Measurements from ENCODE around the gene KLHDC10.

KLHDC10 gene

GRCh38 chr7:130131191-130131834 lies 61.0 kb downstream of the KLHDC10 start:
- Mint-ChIP-seq H3K4me1 (peaks cover 9% of the 10 kb centered on the region), H3K4me3 (no peak overlapping the region), H3K36me3 (ENCODE audit: insufficient read depth) (peaks cover 40% of the 10 kb centered on the region), H3K9me3 (no peaks in the 10 kb centered on the region), H3K27me3 (no peaks in the 10 kb centered on the region), H3K27ac (ENCODE audit: low read depth) (no peak overlapping the region)
- DNase-seq (ENCODE audit: low spot score in 2 of 2) (no peak), ATAC-seq (replicated peaks; ENCODE audit: extremely low read depth, poor library complexity, severe bottlenecking) (no peak)

- Mint-ChIP-seq H3K4me1 (peaks cover 13% of the 10 kb centered on the region), H3K27ac (ENCODE audit: low read depth) (no peak overlapping the region), H3K27me3 (no peaks in the 10 kb centered on the region), H3K9me3 (no peaks in the 10 kb centered on the region), H3K4me3 (no peak overlapping the region), H3K36me3 (ENCODE audit: insufficient read depth) (peaks cover 37% of the 10 kb centered on the region)
- ATAC-seq (replicated peaks; ENCODE audit: extremely low read depth, poor library complexity, severe bottlenecking) (no peak), DNase-seq (ENCODE audit: low spot score in 2 of 2) (no peak)
These were observed 61.9 kb downstream of the KLHDC10 start for GRCh38 chr7:130131964-130132875.

- Mint-ChIP-seq H3K36me3 (ENCODE audit: insufficient read depth) (peaks cover 31% of the 10 kb centered on the region), H3K4me1 (peaks cover 13% of the 10 kb centered on the region), H3K27me3 (no peaks in the 10 kb centered on the region), H3K9me3 (no peaks in the 10 kb centered on the region), H3K27ac (ENCODE audit: low read depth) (no peak overlapping the region), H3K4me3 (no peak overlapping the region)
- DNase-seq (ENCODE audit: low spot score in 2 of 2) (no peak), ATAC-seq (replicated peaks; ENCODE audit: extremely low read depth, poor library complexity, severe bottlenecking) (no peak)
These were observed 62.9 kb downstream of the KLHDC10 start for GRCh38 chr7:130133029-130133782.

- no peaks in the 10 kb centered on the region for H3K9me3 Mint-ChIP-seq
- H3K27ac Mint-ChIP-seq (ENCODE audit: low read depth), result no peak overlapping the region
- peaks cover 29% of the 10 kb centered on the region for H3K36me3 Mint-ChIP-seq (ENCODE audit: insufficient read depth)
- no peaks in the 10 kb centered on the region for H3K27me3 Mint-ChIP-seq
- no peak overlapping the region for H3K4me3 Mint-ChIP-seq
- H3K4me1 Mint-ChIP-seq, result peaks cover 13% of the 10 kb centered on the region
- DNase-seq (ENCODE audit: low spot score in 2 of 2) (no peak), ATAC-seq (replicated peaks; ENCODE audit: extremely low read depth, poor library complexity, severe bottlenecking) (no peak)
These were observed 63.8 kb downstream of the KLHDC10 start for GRCh38 chr7:130134106-130134636.

GRCh38 chr7:130134726-130135125 lies 64.4 kb downstream of the KLHDC10 start:
- no peak for ATAC-seq (replicated peaks; ENCODE audit: extremely low read depth, poor library complexity, severe bottlenecking)
- Mint-ChIP-seq H3K4me1 (peaks cover 13% of the 10 kb centered on the region), H3K36me3 (ENCODE audit: insufficient read depth) (peaks cover 26% of the 10 kb centered on the region), H3K9me3 (no peaks in the 10 kb centered on the region), H3K27ac (ENCODE audit: low read depth) (no peak overlapping the region), H3K4me3 (no peak overlapping the region), H3K27me3 (no peaks in the 10 kb centered on the region)
- DNase-seq (ENCODE audit: low spot score in 2 of 2), result no peak

GRCh38 chr7:130135208-130136205 lies 65.2 kb downstream of the KLHDC10 start:
- peaks cover 22% of the 10 kb centered on the region for H3K36me3 Mint-ChIP-seq (ENCODE audit: insufficient read depth)
- ATAC-seq (replicated peaks; ENCODE audit: extremely low read depth, poor library complexity, severe bottlenecking) (no peak), DNase-seq (ENCODE audit: low spot score in 2 of 2) (no peak)
- H3K4me1 Mint-ChIP-seq, result peaks cover 13% of the 10 kb centered on the region
- H3K9me3 Mint-ChIP-seq, result no peaks in the 10 kb centered on the region
- H3K4me3 Mint-ChIP-seq, result no peak overlapping the region
- no peaks in the 10 kb centered on the region for H3K27me3 Mint-ChIP-seq
- H3K27ac Mint-ChIP-seq (ENCODE audit: low read depth), result no peak overlapping the region

GRCh38 chr7:130136579-130137167 lies 66.3 kb downstream of the KLHDC10 start:
- Mint-ChIP-seq H3K27ac (ENCODE audit: low read depth) (no peak overlapping the region), H3K4me1 (peaks cover 15% of the 10 kb centered on the region), H3K27me3 (no peaks in the 10 kb centered on the region)

GRCh38 chr7:130137207-130137606 lies 66.9 kb downstream of the KLHDC10 start:
- ATAC-seq (replicated peaks; ENCODE audit: extremely low read depth, poor library complexity, severe bottlenecking), result no peak

More at GRCh38 chr7:130136579-130137167, 66.3 kb downstream of the KLHDC10 start:
- Mint-ChIP-seq H3K9me3 (no peaks in the 10 kb centered on the region), H3K36me3 (ENCODE audit: insufficient read depth) (peaks cover 14% of the 10 kb centered on the region), H3K4me3 (no peak overlapping the region)
- DNase-seq (ENCODE audit: low spot score in 2 of 2) (no peak), ATAC-seq (replicated peaks; ENCODE audit: extremely low read depth, poor library complexity, severe bottlenecking) (no peak)

GRCh38 chr7:130139193-130139960 lies 69.0 kb downstream of the KLHDC10 start:
- Mint-ChIP-seq H3K27ac (ENCODE audit: low read depth) (no peak overlapping the region), H3K4me1 (peaks cover 16% of the 10 kb centered on the region), H3K9me3 (no peaks in the 10 kb centered on the region), H3K36me3 (ENCODE audit: insufficient read depth) (peaks cover 12% of the 10 kb centered on the region), H3K27me3 (no peaks in the 10 kb centered on the region), H3K4me3 (no peak overlapping the region)
- DNase-seq (ENCODE audit: low spot score in 2 of 2) (no peak), ATAC-seq (replicated peaks; ENCODE audit: extremely low read depth, poor library complexity, severe bottlenecking) (no peak)

More at GRCh38 chr7:130137207-130137606, 66.9 kb downstream of the KLHDC10 start:
- no peak overlapping the region for H3K27ac Mint-ChIP-seq (ENCODE audit: low read depth)
- H3K36me3 Mint-ChIP-seq (ENCODE audit: insufficient read depth), result peaks cover 12% of the 10 kb centered on the region
- peaks cover 16% of the 10 kb centered on the region for H3K4me1 Mint-ChIP-seq
- H3K9me3 Mint-ChIP-seq, result no peaks in the 10 kb centered on the region
- H3K27me3 Mint-ChIP-seq, result no peaks in the 10 kb centered on the region
- no peak overlapping the region for H3K4me3 Mint-ChIP-seq
- no peak for DNase-seq (ENCODE audit: low spot score in 2 of 2)

- H3K4me3 Mint-ChIP-seq, result peak overlapping the region; percentile 60
- H3K27me3 Mint-ChIP-seq, result no peaks in the 10 kb centered on the region
- no peak overlapping the region for H3K27ac Mint-ChIP-seq (ENCODE audit: low read depth)
- ATAC-seq (replicated peaks; ENCODE audit: extremely low read depth, poor library complexity, severe bottlenecking), result no peak
- H3K36me3 Mint-ChIP-seq (ENCODE audit: insufficient read depth), result peaks cover 9% of the 10 kb centered on the region
- H3K4me1 Mint-ChIP-seq, result peaks cover 16% of the 10 kb centered on the region
- no peaks in the 10 kb centered on the region for H3K9me3 Mint-ChIP-seq
- DNase-seq (ENCODE audit: low spot score in 2 of 2), result no peak
These were observed 70.3 kb downstream of the KLHDC10 start for GRCh38 chr7:130140551-130141160.
